ENCODE results near the gene SGCD.

Gene SGCD

GRCh38 chr5:156486394-156487238, 159.7 kb downstream of the SGCD start:
- H3K4me3 Mint-ChIP-seq, result no peak overlapping the region
- H3K27ac Mint-ChIP-seq, result no peak overlapping the region
- ATAC-seq (replicated peaks), result no peak
- H3K36me3 Mint-ChIP-seq (ENCODE audit: insufficient read depth), result no peaks in the 10 kb centered on the region
- H3K9me3 Mint-ChIP-seq, result peaks cover 0 to 14% of the 10 kb centered on the region in 2 donors
- H3K4me1 Mint-ChIP-seq (ENCODE audit: low read depth in 2 of 2), result no peaks in the 10 kb centered on the region
- no peak for DNase-seq
- H3K27me3 Mint-ChIP-seq, result peaks cover 0 to 7% of the 10 kb centered on the region in 2 donors

DNA sequence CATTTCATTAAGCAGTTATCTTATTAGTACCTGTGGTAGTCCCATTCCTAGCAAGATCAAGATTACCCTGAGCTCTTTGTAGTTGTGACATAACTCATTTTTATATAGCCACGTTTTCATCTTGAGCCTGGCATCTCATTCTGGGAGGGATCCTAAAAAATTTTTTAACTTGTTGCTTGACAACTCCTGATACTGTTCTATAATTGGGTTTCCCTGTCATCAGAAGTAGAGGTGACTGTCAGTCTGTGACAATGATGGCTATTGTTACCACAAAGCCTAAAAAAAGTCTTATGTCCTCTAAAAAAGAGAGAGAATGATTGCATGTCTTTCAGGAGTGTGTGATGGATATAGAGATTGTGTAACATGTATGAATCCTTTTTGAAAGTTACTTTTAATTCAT, 164.8 kb downstream of the SGCD start:
- Mint-ChIP-seq H3K27me3 (peaks cover 0 to 15% of the 10 kb centered on the region in 2 donors), H3K9me3 (peaks cover 0 to 14% of the 10 kb centered on the region in 2 donors), H3K4me3 (no peak overlapping the region), H3K27ac (no peak overlapping the region), H3K36me3 (ENCODE audit: insufficient read depth) (no peaks in the 10 kb centered on the region), H3K4me1 (ENCODE audit: low read depth in 2 of 2) (no peaks in the 10 kb centered on the region)
- DNase-seq (no peak), ATAC-seq (replicated peaks) (no peak)

DNA sequence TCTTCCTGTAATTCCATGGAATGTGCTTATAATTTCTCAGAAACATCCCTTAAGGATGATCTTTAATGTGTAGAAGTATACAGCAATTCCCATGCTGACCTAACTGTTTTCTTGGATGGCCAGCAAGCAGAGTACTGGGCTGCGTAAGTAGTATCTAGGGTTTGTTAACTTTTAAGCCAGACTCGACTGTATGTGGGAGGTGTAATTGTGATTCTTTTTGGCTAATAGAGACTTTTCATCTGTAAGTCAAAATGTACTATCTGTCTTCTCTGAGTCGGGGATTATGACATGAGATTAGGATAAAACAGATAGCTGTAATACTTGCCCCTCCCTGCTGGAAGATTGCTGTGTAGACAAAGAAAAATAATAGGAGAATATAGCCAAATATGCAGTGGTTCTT, 169.3 kb downstream of the SGCD start:
- no peaks in the 10 kb centered on the region for H3K9me3 Mint-ChIP-seq
- H3K27ac Mint-ChIP-seq, result no peak overlapping the region
- ATAC-seq (replicated peaks), result no peak
- DNase-seq, result no peak
- peaks cover 0 to 22% of the 10 kb centered on the region in 2 donors for H3K27me3 Mint-ChIP-seq
- peaks cover 3% of the 10 kb centered on the region for H3K36me3 Mint-ChIP-seq (ENCODE audit: insufficient read depth)
- H3K4me3 Mint-ChIP-seq, result no peak overlapping the region
- no peaks in the 10 kb centered on the region for H3K4me1 Mint-ChIP-seq (ENCODE audit: low read depth in 2 of 2)

GRCh38 chr5:156497804-156498208, 170.8 kb downstream of the SGCD start:
- no peak for DNase-seq
- Mint-ChIP-seq H3K4me1 (ENCODE audit: low read depth in 2 of 2) (peaks cover 0 to 1% of the 10 kb centered on the region in 2 donors), H3K4me3 (no peak overlapping the region), H3K36me3 (ENCODE audit: insufficient read depth) (peaks cover 3% of the 10 kb centered on the region), H3K9me3 (no peaks in the 10 kb centered on the region), H3K27me3 (peaks cover 0 to 29% of the 10 kb centered on the region in 2 donors), H3K27ac (no peak overlapping the region)
- no peak for ATAC-seq (replicated peaks)

DNA sequence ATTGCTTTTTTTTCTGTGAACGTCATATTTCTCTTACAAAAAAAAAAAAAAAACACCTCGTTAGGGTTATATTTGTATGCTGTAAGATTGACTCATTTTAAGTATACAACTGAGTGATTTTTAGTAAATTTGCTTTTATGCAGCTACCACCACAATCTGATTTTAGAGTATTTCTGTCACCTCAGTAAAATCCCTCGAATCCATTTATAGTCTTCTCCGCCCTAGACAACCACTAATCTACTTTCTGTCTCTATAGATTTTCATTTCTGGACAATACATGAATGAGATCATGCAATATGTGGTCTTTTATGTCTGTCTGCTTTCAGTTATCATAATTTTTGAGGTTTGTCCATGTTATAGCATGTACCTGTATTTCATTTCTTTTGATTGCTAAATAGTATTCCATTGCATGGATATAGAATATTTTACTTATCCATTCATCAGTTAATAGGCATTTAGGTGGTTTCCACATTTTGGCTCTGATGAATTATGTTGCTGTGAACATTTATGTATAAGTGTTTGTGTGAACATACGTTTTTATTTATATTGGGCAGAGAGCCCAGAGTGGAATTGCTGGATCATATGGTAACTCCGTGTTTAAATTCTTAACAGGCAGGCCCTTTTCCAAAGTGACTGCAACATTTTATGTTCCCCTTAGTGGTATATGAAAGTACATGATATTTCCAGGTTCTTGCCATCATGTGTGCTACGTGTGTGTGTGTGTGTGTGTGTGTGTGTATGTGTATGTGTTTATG, 171.4 kb downstream of the SGCD start:
- no peak overlapping the region for H3K27ac Mint-ChIP-seq
- H3K27me3 Mint-ChIP-seq, result peaks cover 0 to 34% of the 10 kb centered on the region in 2 donors
- H3K4me3 Mint-ChIP-seq, result no peak overlapping the region
- DNase-seq, result no peak
- ATAC-seq (replicated peaks), result no peak
- H3K9me3 Mint-ChIP-seq, result no peaks in the 10 kb centered on the region
- peaks cover 3% of the 10 kb centered on the region for H3K36me3 Mint-ChIP-seq (ENCODE audit: insufficient read depth)
- H3K4me1 Mint-ChIP-seq (ENCODE audit: low read depth in 2 of 2), result peaks cover 0 to 2% of the 10 kb centered on the region in 2 donors

DNA sequence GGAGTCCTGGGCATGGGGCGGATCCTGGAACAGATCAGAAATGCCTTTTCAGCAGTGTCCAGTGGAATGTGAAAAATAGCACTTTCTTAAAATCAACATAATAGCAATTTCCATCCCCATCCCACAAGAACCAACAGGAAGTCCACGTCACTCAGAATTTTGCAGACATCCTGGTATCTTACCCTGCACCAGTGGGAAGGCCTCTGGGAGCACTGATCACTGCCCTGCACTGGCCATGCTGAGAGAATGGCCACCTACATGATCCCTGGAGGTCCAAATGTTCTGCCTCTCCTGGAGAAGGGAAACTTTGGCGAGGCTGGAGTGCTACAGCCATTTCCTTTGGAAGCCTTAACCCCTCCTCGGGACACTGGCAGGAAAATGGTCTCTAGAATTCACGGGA, 173.8 kb downstream of the SGCD start:
- DNase-seq, result no peak
- peaks cover 0 to 38% of the 10 kb centered on the region in 2 donors for H3K27me3 Mint-ChIP-seq
- H3K27ac Mint-ChIP-seq, result no peak overlapping the region
- no peaks in the 10 kb centered on the region for H3K9me3 Mint-ChIP-seq
- no peak for ATAC-seq (replicated peaks)
- H3K4me3 Mint-ChIP-seq, result no peak overlapping the region
- peaks cover 3% of the 10 kb centered on the region for H3K36me3 Mint-ChIP-seq (ENCODE audit: insufficient read depth)
- peaks cover 0 to 2% of the 10 kb centered on the region in 2 donors for H3K4me1 Mint-ChIP-seq (ENCODE audit: low read depth in 2 of 2)

GRCh38 chr5:156505101-156505500, 178.1 kb downstream of the SGCD start:
- peaks cover 0 to 2% of the 10 kb centered on the region in 2 donors for H3K4me1 Mint-ChIP-seq (ENCODE audit: low read depth in 2 of 2)
- H3K4me3 Mint-ChIP-seq, result no peak overlapping the region
- no peaks in the 10 kb centered on the region for H3K9me3 Mint-ChIP-seq
- peaks cover 10 to 38% of the 10 kb centered on the region in 2 donors for H3K27me3 Mint-ChIP-seq
- DNase-seq, result no peak
- H3K36me3 Mint-ChIP-seq (ENCODE audit: insufficient read depth), result peaks cover 3% of the 10 kb centered on the region
- ATAC-seq (replicated peaks), result no peak
- no peak overlapping the region for H3K27ac Mint-ChIP-seq

GRCh38 chr5:156513123-156513815, 186.3 kb downstream of the SGCD start:
- DNase-seq, result no peak
- Mint-ChIP-seq H3K4me3 (no peak overlapping the region), H3K4me1 (ENCODE audit: low read depth in 2 of 2) (no peaks in the 10 kb centered on the region), H3K27me3 (peaks cover 4 to 31% of the 10 kb centered on the region in 2 donors), H3K36me3 (ENCODE audit: insufficient read depth) (no peaks in the 10 kb centered on the region), H3K27ac (no peak overlapping the region), H3K9me3 (no peaks in the 10 kb centered on the region)
- no peak for ATAC-seq (replicated peaks)

- no peak overlapping the region for H3K27ac Mint-ChIP-seq
- H3K36me3 Mint-ChIP-seq (ENCODE audit: insufficient read depth), result no peaks in the 10 kb centered on the region
- no peak for DNase-seq
- no peaks in the 10 kb centered on the region for H3K4me1 Mint-ChIP-seq (ENCODE audit: low read depth in 2 of 2)
- H3K9me3 Mint-ChIP-seq, result peaks cover 5 to 8% of the 10 kb centered on the region in 2 donors
- no peak overlapping the region for H3K4me3 Mint-ChIP-seq
- ATAC-seq (replicated peaks), result no peak
- peaks cover 0 to 37% of the 10 kb centered on the region in 2 donors for H3K27me3 Mint-ChIP-seq
Measured at GRCh38 chr5:156515121-156515520, 188.2 kb downstream of the SGCD start.

- Mint-ChIP-seq H3K36me3 (ENCODE audit: insufficient read depth) (no peaks in the 10 kb centered on the region), H3K27me3 (peaks cover 0 to 35% of the 10 kb centered on the region in 2 donors), H3K9me3 (peaks cover 5 to 8% of the 10 kb centered on the region in 2 donors), H3K27ac (peak overlapping the region in 1 of 2 donors; percentile 47), H3K4me1 (ENCODE audit: low read depth in 2 of 2) (no peaks in the 10 kb centered on the region), H3K4me3 (no peak overlapping the region)
- no peak for ATAC-seq (replicated peaks)
- no peak for DNase-seq
Measured at GRCh38 chr5:156515803-156516360, 188.9 kb downstream of the SGCD start.

DNA sequence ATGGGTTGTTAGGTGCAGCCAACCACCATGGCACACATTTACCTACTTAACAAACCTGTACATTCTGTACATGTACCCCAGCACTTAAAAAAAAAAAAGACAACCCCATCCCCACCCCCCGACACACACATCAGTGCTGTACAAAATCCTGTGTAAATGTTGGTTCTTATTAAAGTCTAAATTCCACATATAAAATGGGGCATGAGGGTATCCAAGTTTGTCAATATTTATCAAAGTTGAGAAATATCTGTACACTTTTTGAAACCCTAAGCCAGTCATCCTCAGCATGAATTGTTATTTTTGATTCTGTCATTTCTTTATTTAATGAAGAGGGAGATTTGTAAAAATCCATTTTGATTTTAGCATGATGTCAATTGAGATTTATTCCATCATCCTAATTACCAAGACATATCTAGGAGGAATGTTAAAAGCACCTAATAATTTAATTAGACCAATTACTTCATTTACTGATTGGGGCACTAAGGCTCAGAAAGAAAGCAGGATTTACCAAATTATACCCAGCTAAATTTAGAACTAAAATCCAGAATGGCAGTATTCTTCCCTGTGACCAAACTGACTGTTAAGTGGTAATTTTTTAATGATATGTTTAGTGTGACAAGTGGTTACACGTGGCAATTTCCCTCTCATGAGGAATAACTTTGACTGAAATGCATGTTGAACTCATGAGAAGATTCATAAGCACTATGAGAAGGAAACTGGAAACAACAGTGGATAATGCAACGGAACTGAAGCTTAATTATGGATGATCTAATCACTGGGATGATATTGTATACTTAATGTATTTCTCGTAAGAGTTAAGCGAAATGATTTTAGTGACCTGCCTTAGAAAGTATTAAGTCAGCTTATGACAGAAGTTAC, 195.9 kb downstream of the SGCD start:
- H3K27me3 Mint-ChIP-seq, result peaks cover 5 to 10% of the 10 kb centered on the region in 2 donors
- DNase-seq, result no peak
- H3K9me3 Mint-ChIP-seq, result peaks cover 5 to 8% of the 10 kb centered on the region in 2 donors
- no peak overlapping the region for H3K27ac Mint-ChIP-seq
- ATAC-seq (replicated peaks), result no peak
- no peaks in the 10 kb centered on the region for H3K36me3 Mint-ChIP-seq (ENCODE audit: insufficient read depth)
- H3K4me3 Mint-ChIP-seq, result no peak overlapping the region
- no peaks in the 10 kb centered on the region for H3K4me1 Mint-ChIP-seq (ENCODE audit: low read depth in 2 of 2)

DNA sequence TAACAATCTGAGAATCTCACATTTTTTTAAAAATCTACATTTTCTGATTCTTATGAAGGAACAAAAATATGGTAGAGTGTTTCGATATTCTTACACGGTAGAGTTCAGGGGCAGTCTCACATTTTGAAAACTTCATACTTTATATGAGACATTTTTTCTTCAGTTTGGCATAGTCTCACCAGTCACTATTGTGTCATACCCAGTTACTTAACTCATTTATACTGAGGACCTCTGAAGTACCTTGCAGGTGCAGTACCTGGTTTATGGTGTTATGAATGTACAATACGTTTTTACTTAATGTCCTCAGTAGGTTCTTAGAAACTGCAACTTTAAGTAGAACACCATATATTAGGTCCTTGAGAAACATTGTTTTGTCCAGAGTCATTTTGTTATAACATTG, 196.6 kb downstream of the SGCD start:
- Mint-ChIP-seq H3K4me1 (ENCODE audit: low read depth in 2 of 2) (no peaks in the 10 kb centered on the region), H3K4me3 (no peak overlapping the region), H3K9me3 (peaks cover 5% of the 10 kb centered on the region in 2 donors), H3K36me3 (ENCODE audit: insufficient read depth) (no peaks in the 10 kb centered on the region), H3K27me3 (peaks cover 2 to 5% of the 10 kb centered on the region in 2 donors), H3K27ac (no peak overlapping the region)
- DNase-seq (no peak), ATAC-seq (replicated peaks) (no peak)
